ENCODE data around the gene ZDHHC5. TPM values are rescaled to one million over a fixed set of nuclear protein-coding genes. Genes with fewer than 3 reads are reported as not detected.
A peak's percentile ranks its signal among the peaks of the same experiment; 100 is the strongest.

Gene ZDHHC5, protein sequence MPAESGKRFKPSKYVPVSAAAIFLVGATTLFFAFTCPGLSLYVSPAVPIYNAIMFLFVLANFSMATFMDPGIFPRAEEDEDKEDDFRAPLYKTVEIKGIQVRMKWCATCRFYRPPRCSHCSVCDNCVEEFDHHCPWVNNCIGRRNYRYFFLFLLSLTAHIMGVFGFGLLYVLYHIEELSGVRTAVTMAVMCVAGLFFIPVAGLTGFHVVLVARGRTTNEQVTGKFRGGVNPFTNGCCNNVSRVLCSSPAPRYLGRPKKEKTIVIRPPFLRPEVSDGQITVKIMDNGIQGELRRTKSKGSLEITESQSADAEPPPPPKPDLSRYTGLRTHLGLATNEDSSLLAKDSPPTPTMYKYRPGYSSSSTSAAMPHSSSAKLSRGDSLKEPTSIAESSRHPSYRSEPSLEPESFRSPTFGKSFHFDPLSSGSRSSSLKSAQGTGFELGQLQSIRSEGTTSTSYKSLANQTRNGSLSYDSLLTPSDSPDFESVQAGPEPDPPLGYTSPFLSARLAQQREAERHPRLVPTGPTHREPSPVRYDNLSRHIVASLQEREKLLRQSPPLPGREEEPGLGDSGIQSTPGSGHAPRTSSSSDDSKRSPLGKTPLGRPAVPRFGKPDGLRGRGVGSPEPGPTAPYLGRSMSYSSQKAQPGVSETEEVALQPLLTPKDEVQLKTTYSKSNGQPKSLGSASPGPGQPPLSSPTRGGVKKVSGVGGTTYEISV
- total RNA-seq (10 to 100 TPM; 37.5 to 63.2 TPM), polyA plus RNA-seq (10 to 100 TPM; 28.7 to 48.4 TPM)
- long read RNA-seq, donor 1, full-length matches to known transcripts: 1 of 106 reads
- long read RNA-seq, donor 1, partial matches to known transcripts: 79 of 106 reads
- long read RNA-seq, donor 1, other reads (novel, unspliced or antisense): 26 of 106 reads
- long read RNA-seq, donor 2, partial matches to known transcripts: 8 of 8 reads
- long read RNA-seq, donor 2, other reads (novel, unspliced or antisense): 0 of 8 reads
- long read RNA-seq, donor 3, partial matches to known transcripts: 16 of 16 reads
- long read RNA-seq, donor 3, other reads (novel, unspliced or antisense): 0 of 16 reads
- long read RNA-seq, donor 4: 0 reads
- long read RNA-seq, donor 5, full-length matches to known transcripts: 1 of 120 reads
- long read RNA-seq, donor 5, partial matches to known transcripts: 104 of 120 reads
- long read RNA-seq, donor 5, other reads (novel, unspliced or antisense): 15 of 120 reads

DNA sequence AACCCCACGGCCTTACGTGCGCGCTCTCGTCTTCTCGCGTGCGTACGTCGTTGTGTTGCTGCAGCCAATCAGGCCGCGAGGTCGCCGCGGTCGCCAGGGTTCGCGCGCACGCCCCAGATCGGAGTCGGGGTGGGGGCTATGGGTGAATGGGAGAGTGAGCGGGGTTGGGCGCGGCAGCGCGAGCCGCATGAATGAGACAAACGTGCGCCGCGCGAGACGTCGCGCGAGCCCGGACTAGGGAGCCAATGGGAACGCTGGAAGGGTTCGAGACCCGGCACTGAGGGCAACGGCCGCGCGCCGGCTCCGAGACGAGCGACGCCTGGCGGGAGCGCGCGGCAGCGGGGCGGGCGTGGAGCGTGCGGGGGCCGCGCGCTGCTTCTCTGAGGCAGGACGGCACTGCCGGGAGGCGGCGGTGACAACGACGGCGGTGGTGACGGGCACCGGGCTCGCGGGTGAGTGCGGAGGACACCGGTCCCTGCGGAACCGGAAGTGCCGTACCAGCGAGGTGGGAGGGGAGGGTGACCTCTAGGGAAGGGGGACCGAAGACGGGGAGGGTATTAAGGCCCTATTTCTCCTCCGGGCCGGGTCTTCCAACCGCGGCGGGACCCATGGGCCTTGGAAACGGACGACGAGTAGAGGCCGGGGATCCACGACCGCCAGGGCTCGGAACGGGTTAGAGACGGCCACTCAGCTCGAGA lies at the start of gene ZDHHC5:
TSS of gene ZDHHC5 (plus strand) at position 379 of the 698 bp plus-strand sequence. CDS start 4,977 bp downstream, outside the sequence.
- H3K27ac ChIP-seq (ENCODE audit: low read depth in 1 of 2, low read length in 1 of 2): peak within 1 kb of the TSS; percentile 97 to 98
- H3K27me3 ChIP-seq (ENCODE audit: control insufficient read depth in 3 of 3, insufficient read depth in 3 of 3, low read length in 2 of 3): no peaks in the 10 kb centered on the region
- peak within 1 kb of the TSS; percentile 81 to 100 for H3K9ac ChIP-seq (ENCODE audit: insufficient read depth in 1 of 2, low read length in 2 of 2)
- ATAC-seq (ENCODE audit: insufficient read depth, low FRiP score) (peak; percentile 93), DNase-seq (peak in 2 of 3 donors; percentile 100)
- H3K4me3 ChIP-seq: peak within 1 kb of the TSS; percentile 95
- WGBS, 2 donors: 0 to 1% methylated on average over 91 to 96 of the region's 96 CpGs
- peaks cover 0 to 17% (median 4%) of the 10 kb centered on the region in 5 donors for H3K4me1 ChIP-seq (ENCODE audit: control insufficient read depth in 5 of 5, insufficient read depth in 5 of 5, low read length in 5 of 5)
- peaks cover 0 to 12% (median 6%) of the 10 kb centered on the region in 4 donors for H3K36me3 ChIP-seq (ENCODE audit: control insufficient read depth in 4 of 4, insufficient read depth in 4 of 4, low read length in 4 of 4)
- no peaks in the 10 kb centered on the region for H3K9me3 ChIP-seq (ENCODE audit: control insufficient read depth in 4 of 4, insufficient read depth in 3 of 4, low read length in 3 of 4)
- TF ChIP-seq, protein P1, sequence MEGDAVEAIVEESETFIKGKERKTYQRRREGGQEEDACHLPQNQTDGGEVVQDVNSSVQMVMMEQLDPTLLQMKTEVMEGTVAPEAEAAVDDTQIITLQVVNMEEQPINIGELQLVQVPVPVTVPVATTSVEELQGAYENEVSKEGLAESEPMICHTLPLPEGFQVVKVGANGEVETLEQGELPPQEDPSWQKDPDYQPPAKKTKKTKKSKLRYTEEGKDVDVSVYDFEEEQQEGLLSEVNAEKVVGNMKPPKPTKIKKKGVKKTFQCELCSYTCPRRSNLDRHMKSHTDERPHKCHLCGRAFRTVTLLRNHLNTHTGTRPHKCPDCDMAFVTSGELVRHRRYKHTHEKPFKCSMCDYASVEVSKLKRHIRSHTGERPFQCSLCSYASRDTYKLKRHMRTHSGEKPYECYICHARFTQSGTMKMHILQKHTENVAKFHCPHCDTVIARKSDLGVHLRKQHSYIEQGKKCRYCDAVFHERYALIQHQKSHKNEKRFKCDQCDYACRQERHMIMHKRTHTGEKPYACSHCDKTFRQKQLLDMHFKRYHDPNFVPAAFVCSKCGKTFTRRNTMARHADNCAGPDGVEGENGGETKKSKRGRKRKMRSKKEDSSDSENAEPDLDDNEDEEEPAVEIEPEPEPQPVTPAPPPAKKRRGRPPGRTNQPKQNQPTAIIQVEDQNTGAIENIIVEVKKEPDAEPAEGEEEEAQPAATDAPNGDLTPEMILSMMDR (IDR thresholded peaks at IDR 0.05; ENCODE audit: control extremely low read depth, extremely low read depth): peak; percentile 3

DNA sequence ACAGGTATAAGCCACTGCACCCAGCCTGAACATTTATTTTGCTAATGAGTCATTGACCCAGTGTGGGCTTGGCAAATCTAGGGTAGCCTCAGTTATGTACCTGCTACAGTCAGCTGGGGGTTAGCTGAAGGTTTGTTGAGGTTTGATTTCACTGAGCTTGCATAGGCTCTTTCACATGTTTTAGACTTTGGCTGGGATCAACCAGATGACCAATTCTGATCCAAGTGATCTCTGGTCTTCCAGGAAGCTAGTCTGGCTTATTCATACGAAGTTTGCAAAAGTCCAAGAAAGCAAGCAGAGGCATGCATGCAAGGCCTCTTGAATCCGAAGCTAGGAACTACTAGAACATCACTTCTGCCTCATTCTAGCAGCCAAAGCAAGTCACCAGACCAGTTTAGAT lies 49.5 kb upstream of the ZDHHC5 start:
- no peaks in the 10 kb centered on the region for H3K27me3 ChIP-seq (ENCODE audit: control insufficient read depth in 3 of 3, insufficient read depth in 3 of 3, low read length in 2 of 3)
- H3K27ac ChIP-seq (ENCODE audit: low read depth in 1 of 2, low read length in 1 of 2): no peak overlapping the region
- TF ChIP-seq, protein P1 (IDR thresholded peaks at IDR 0.05; ENCODE audit: control extremely low read depth, extremely low read depth): no peak
- no peak overlapping the region for H3K4me3 ChIP-seq
- 75 to 90% methylated on average over 2 of the region's 2 CpGs for WGBS, 2 donors
- ATAC-seq (ENCODE audit: insufficient read depth, low FRiP score): no peak
- DNase-seq: no peak
- H3K9me3 ChIP-seq (ENCODE audit: control insufficient read depth in 4 of 4, insufficient read depth in 3 of 4, low read length in 3 of 4): peaks cover 0 to 4% (median 2%) of the 10 kb centered on the region in 4 donors
- H3K9ac ChIP-seq (ENCODE audit: insufficient read depth in 1 of 2, low read length in 2 of 2): no peak overlapping the region
- H3K36me3 ChIP-seq (ENCODE audit: control insufficient read depth in 4 of 4, insufficient read depth in 4 of 4, low read length in 4 of 4): peaks cover 0 to 18% (median 14%) of the 10 kb centered on the region in 4 donors
- no peaks in the 10 kb centered on the region for H3K4me1 ChIP-seq (ENCODE audit: control insufficient read depth in 5 of 5, insufficient read depth in 5 of 5, low read length in 5 of 5)

DNA sequence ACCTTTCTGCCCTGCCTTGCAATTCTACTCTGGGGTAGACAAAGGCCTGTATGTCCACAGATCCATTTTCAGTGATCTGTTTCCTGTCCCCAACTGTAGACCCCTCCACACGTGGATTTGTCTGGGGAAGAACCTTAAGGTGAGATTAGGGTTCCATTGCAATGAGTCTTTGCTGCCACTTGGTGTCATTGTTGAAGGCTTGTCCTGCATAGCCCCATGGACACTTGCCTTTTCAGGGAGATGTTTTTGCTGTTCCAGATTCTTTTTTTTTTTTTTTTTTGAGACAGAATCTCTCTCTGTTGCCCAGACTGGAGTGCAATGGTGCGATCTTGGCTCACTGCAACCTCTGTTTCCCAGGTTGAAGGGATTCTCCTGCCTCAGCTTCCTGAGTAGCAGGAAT lies 48.6 kb upstream of the ZDHHC5 start:
- peaks cover 0 to 4% (median 2%) of the 10 kb centered on the region in 4 donors for H3K9me3 ChIP-seq (ENCODE audit: control insufficient read depth in 4 of 4, insufficient read depth in 3 of 4, low read length in 3 of 4)
- H3K27me3 ChIP-seq (ENCODE audit: control insufficient read depth in 3 of 3, insufficient read depth in 3 of 3, low read length in 2 of 3): no peaks in the 10 kb centered on the region
- H3K36me3 ChIP-seq (ENCODE audit: control insufficient read depth in 4 of 4, insufficient read depth in 4 of 4, low read length in 4 of 4): peaks cover 0 to 11% (median 10%) of the 10 kb centered on the region in 4 donors
- DNase-seq (no peak), ATAC-seq (ENCODE audit: insufficient read depth, low FRiP score) (no peak)
- TF ChIP-seq, protein P1 (IDR thresholded peaks at IDR 0.05; ENCODE audit: control extremely low read depth, extremely low read depth): no peak
- H3K4me1 ChIP-seq (ENCODE audit: control insufficient read depth in 5 of 5, insufficient read depth in 5 of 5, low read length in 5 of 5): no peaks in the 10 kb centered on the region
- 94 to 100% methylated on average over 2 of the region's 2 CpGs for WGBS, 2 donors
- H3K4me3 ChIP-seq: no peak overlapping the region
- no peak overlapping the region for H3K9ac ChIP-seq (ENCODE audit: insufficient read depth in 1 of 2, low read length in 2 of 2)
- no peak overlapping the region for H3K27ac ChIP-seq (ENCODE audit: low read depth in 1 of 2, low read length in 1 of 2)
